T-cell (primary cell): ENCODE results near the gene MAP3K1. TPM values are rescaled to one million over a fixed set of nuclear protein-coding genes. Genes with fewer than 3 reads are reported as not detected.

Experiments
- ATAC-seq, 4 experiments: fragments of 200-7000 bp in 3 of 4; fragments of 150-1000 bp in 1 of 4; cut with Tn5 transposase; replicated peaks in 1 of 4; 1 replicate in 3 of 4; 2 replicates in 1 of 4; pipeline ENCODE4 v1.10.0; 2021; ENCODE audit warnings: moderate library complexity in 3 of 4, mild to moderate bottlenecking in 2 of 4, moderate number of reproducible peaks in 1 of 4
- CTCF ChIA-PET, 2 donors: fragments of 300-600 bp; sonication (Branson Sonifier 250); formaldehyde crosslinking; loops; one replicate each; lab custom pipeline; 2022; ENCODE audit warnings: antibody characterized with exemption in 2 of 2; lab: Charles Lee
- POLR2A ChIA-PET, 2 donors: fragments of 300-600 bp; sonication (Branson Sonifier 250); formaldehyde crosslinking; loops; one replicate each; lab custom pipeline; 2022; ENCODE audit warnings: antibody characterized with exemption in 2 of 2; lab: Charles Lee
- DNase-seq, 35 experiments: peaks; one replicate each; pipeline versions ENCODE4 v3.0.0 to v3.0.0-alpha.2; 2013 to 2023
- H3K27ac ChIP-seq: one replicate; pipeline ENCODE4 v1.5.1; 2013; ENCODE audit warnings: low read length
- H3K27me3 ChIP-seq, 2 experiments: replicated peaks in 1 of 2; 1 replicate in 1 of 2; 2 replicates in 1 of 2; pipeline versions ENCODE4 v1.6.1 to v1.7.0; 2013; ENCODE audit warnings: low read length in 1 of 2, mixed read lengths in 1 of 2; ENCODE audit not compliant: control insufficient read depth in 2 of 2, insufficient read depth in 2 of 2; ENCODE audit errors: extremely low read depth in 1 of 2
- H3K36me3 ChIP-seq, 2 donors: 1 replicate in 1 of 2; 2 replicates in 1 of 2; pipeline versions ENCODE4 v1.6.1 to v1.7.0; 2013; ENCODE audit warnings: low read length in 1 of 2; ENCODE audit not compliant: control insufficient read depth in 2 of 2, insufficient read depth in 1 of 2; ENCODE audit errors: extremely low read depth in 1 of 2
- H3K4me1 ChIP-seq, 2 experiments: 1 replicate in 1 of 2; 2 replicates in 1 of 2; pipeline versions ENCODE4 v1.6.1 to v1.7.0; 2013; ENCODE audit warnings: low read length in 2 of 2, mixed read lengths in 1 of 2; ENCODE audit not compliant: insufficient read depth in 2 of 2, control insufficient read depth in 1 of 2; ENCODE audit errors: extremely low read depth in 1 of 2
- H3K4me3 ChIP-seq, 2 donors: 1 replicate in 1 of 2; 2 replicates in 1 of 2; pipeline versions ENCODE4 v1.5.1 to v1.7.0; 2013; ENCODE audit warnings: mild to moderate bottlenecking in 2 of 2, low read length in 1 of 2, moderate library complexity in 1 of 2; ENCODE audit not compliant: control insufficient read depth in 1 of 2; ENCODE audit errors: extremely low read depth in 1 of 2
- H3K9me3 ChIP-seq: 2 replicates; pipeline ENCODE4 v1.7.0; 2013
- H3K27ac Mint-ChIP-seq, 2 donors: one replicate each; pipeline ENCODE4 v1.8.0; 2020 to 2021; ENCODE audit warnings: mild to moderate bottlenecking in 2 of 2, mixed read lengths in 2 of 2
- H3K27me3 Mint-ChIP-seq, 2 donors: one replicate each; pipeline ENCODE4 v1.8.0; 2021 to 2022; ENCODE audit warnings: mixed read lengths in 2 of 2
- H3K36me3 Mint-ChIP-seq: one replicate; pipeline ENCODE4 v1.8.0; 2021; ENCODE audit warnings: mixed read lengths
- H3K4me1 Mint-ChIP-seq, 3 donors: one replicate each; pipeline ENCODE4 v1.8.0; 2020 to 2022; ENCODE audit warnings: mixed read lengths in 3 of 3, mild to moderate bottlenecking in 1 of 3
- H3K4me3 Mint-ChIP-seq, 3 donors: one replicate each; pipeline ENCODE4 v1.8.0; 2020 to 2022; ENCODE audit warnings: mild to moderate bottlenecking in 3 of 3, mixed read lengths in 3 of 3, moderate library complexity in 3 of 3
- H3K9me3 Mint-ChIP-seq, 3 donors: one replicate each; pipeline ENCODE4 v1.8.0; 2020 to 2022; ENCODE audit warnings: mixed read lengths in 3 of 3
- WGBS: methylation state at CpG from one replicate; pipeline ENCODE4 v1.1.5; 2013; ENCODE audit warnings: missing lambda C conversion rate; ENCODE audit not compliant: insufficient coverage; 5-methylcytosine and 5-hydroxymethylcytosine counted together
- total RNA-seq, 35 experiments: library from RNA in 6 of 35; stranded (reverse) in 6 of 35; fragments of 120-200 nt in 1 of 35; gene quantifications; one replicate each; pipeline versions ENCODE4 v1.2.1 to v1.2.4 and lab custom pipeline; 2013 to 2026

Gene MAP3K1
- total RNA-seq, 5 donors from 2014 or later (not counting 1 experiment from before 2014, with no cell fraction given) = 53.1 to 96.0 (median 80.6) TPM

DNA sequence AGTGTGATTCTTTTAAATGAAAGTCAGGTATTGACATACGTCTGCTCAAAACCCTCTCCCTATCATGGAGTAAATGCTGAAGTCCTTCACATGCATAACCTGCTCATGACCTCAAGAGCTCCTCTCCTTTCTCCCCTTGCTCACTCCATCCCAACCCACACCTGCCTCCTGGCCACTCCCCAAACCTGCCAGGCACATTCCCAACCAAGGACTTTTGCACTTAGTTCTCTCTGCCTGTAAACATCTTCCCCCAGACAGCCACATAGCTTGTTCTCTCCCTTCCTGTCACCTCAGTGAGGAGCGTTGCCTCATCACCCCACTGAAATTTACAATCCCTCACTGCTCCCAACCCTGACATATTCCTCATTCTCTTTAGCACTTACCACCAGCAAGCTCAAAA is 102.7 kb downstream of the MAP3K1 start:
- ATAC-seq = no peak
- 91% methylated on average over 2 of the region's 2 CpGs for WGBS
- Mint-ChIP-seq H3K27ac (no peak overlapping the region), H3K9me3 (no peaks in the 10 kb centered on the region), H3K27me3 (no peaks in the 10 kb centered on the region), H3K4me1 (peaks cover 2 to 17% (median 3%) of the 10 kb centered on the region in 3 donors), H3K4me3 (no peak overlapping the region), H3K36me3 (peaks cover 18% of the 10 kb centered on the region)
- Histone ChIP-seq H3K36me3 (peaks cover 2 to 16% of the 10 kb centered on the region in 2 donors), H3K27ac (no peak overlapping the region), H3K9me3 (no peaks in the 10 kb centered on the region), H3K4me1 (no peaks in the 10 kb centered on the region), H3K4me3 (no peak overlapping the region), H3K27me3 (no peaks in the 10 kb centered on the region)
- no peak for DNase-seq
- ChIA-PET POLR2A (no interaction called here), CTCF (no interaction called here)

DNA sequence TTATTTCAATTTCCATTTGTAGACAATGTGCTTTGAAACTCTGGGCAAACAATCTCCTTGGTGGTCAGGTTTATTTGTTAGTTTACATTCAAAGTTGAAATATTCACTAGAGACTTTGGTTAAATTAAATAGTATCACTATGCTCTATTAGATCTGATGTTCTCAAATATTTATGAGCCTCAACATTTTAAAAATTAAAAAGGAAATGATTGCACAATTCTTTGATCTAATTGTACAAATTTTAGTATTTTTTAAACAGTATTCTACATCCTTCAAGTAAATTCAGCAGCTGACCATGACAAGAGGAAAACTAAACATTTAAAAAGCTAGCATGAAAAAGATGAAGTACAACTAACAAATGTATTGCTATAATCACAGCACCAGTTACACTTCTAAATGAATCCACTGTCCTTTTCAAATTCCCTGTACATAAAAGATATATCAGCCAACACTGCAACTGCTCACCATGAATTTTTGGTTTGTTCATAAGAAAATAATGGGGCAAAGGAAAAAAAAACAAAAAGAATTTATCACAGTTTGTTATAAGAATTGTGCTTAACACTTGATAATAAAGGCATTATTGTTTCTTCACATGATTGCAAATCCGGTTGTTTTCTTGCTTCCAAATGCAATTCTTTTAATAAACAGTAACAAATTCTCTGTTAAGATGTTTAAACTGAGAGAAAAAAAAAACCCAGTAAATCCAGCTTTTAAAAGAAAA is 104.8 kb downstream of the MAP3K1 start:
- Histone ChIP-seq H3K4me3 (no peak overlapping the region), H3K27me3 (no peaks in the 10 kb centered on the region), H3K36me3 (peaks cover 4 to 32% of the 10 kb centered on the region in 2 donors), H3K27ac (no peak overlapping the region), H3K4me1 (no peaks in the 10 kb centered on the region), H3K9me3 (no peaks in the 10 kb centered on the region)
- H3K4me3 Mint-ChIP-seq = no peak overlapping the region
- POLR2A ChIA-PET = interaction anchor here in 1 of 2 donors (0.6 to 0.7 kb wide), 2 partner anchors 39 to 55 kb away, joined by 3 read pairs; no protein-coding TSS in a partner anchor
- WGBS = no CpG with 5 or more reads among the region's 1 CpG
- H3K27ac Mint-ChIP-seq = no peak overlapping the region
- ATAC-seq (no peak), DNase-seq (no peak)
- no peaks in the 10 kb centered on the region for H3K27me3 Mint-ChIP-seq
- no peaks in the 10 kb centered on the region for H3K9me3 Mint-ChIP-seq
- peaks cover 35% of the 10 kb centered on the region for H3K36me3 Mint-ChIP-seq
- H3K4me1 Mint-ChIP-seq = peaks cover 2 to 17% (median 3%) of the 10 kb centered on the region in 3 donors
- CTCF ChIA-PET = interaction anchor here in 1 of 2 donors (0.6 kb wide), 1 partner anchor 18 kb away, joined by 3 read pairs; no protein-coding TSS in a partner anchor

DNA sequence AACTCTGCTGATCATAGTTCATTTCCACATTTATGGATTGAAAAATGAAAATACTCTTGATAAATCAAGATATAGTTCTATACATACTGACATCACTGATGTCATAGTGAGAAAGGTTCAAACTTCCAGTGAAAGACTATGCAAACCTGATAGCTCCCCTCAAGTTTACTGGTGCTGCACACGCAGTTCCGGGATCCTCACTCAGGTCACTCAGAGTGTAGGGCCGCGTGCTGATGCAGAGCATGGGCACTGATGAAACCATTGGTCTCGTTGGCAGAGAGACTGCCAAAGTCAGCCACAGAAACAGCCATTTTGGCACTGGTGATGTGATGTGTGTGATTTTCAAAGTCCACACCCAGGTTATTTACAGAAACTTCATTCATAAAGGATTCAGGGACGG is 107.6 kb downstream of the MAP3K1 start:
- ChIA-PET POLR2A (interaction anchor here in 1 of 2 donors (0.6 kb wide), 1 partner anchor 41 kb away, joined by 3 read pairs; no protein-coding TSS in a partner anchor), CTCF (no interaction called here)
- peaks cover 2 to 17% (median 3%) of the 10 kb centered on the region in 3 donors for H3K4me1 Mint-ChIP-seq
- ATAC-seq (no peak), DNase-seq (no peak)
- no peaks in the 10 kb centered on the region for H3K9me3 Mint-ChIP-seq
- no peak overlapping the region for H3K4me3 Mint-ChIP-seq
- WGBS = 100% methylated on average over 1 of the region's 6 CpGs
- H3K4me3 ChIP-seq = no peak overlapping the region
- H3K36me3 ChIP-seq = peaks cover 4 to 41% of the 10 kb centered on the region in 2 donors
- no peak overlapping the region for H3K27ac ChIP-seq
- H3K9me3 ChIP-seq = no peaks in the 10 kb centered on the region
- no peak overlapping the region for H3K27ac Mint-ChIP-seq
- H3K27me3 ChIP-seq = no peaks in the 10 kb centered on the region
- no peaks in the 10 kb centered on the region for H3K27me3 Mint-ChIP-seq
- peaks cover 47% of the 10 kb centered on the region for H3K36me3 Mint-ChIP-seq
- H3K4me1 ChIP-seq = no peaks in the 10 kb centered on the region

DNA sequence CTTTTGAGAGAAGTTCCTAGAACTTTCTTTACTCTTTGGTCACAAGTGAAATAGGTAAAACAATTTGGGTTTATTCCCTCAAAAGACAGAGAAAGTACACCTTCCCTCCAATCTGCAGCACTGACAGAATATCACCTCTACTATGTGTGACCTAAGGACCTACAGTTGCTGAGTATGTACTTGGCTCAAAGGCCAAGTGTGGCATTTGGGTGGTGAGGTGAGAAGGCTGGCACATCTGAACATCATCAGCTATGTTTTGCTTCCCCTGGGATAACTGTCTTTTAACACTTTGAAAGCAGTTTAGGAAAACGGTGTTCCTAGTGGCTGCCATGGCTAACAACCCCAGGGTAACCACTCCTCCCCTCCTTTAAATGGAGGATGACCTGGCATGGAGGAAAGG is 119.0 kb downstream of the MAP3K1 start:
- H3K4me1 Mint-ChIP-seq = no peaks in the 10 kb centered on the region

DNA sequence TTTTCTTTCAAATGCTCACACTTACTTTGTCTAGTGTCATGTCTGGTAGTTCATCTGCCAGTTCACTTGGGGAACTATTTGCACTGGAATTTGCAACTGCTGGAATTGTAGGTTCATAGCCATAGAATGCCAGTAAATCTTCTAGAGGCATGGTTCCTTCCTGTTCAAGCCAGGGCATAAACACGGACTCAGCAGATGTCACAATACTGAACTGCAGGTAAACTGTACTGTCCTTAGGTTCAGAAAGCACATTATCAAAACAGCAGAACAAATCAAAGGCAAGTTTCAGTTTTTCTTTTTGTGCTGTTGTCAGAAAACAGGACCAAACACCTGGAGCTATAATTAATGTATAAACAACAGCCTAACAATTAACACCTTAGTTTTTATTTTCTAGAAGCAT is 123.5 kb downstream of the MAP3K1 start:
- Mint-ChIP-seq H3K4me3 (no peak overlapping the region), H3K36me3 (peaks cover 64% of the 10 kb centered on the region), H3K27ac (no peak overlapping the region), H3K27me3 (no peaks in the 10 kb centered on the region), H3K9me3 (no peaks in the 10 kb centered on the region), H3K4me1 (peaks cover 0 to 18% (median 5%) of the 10 kb centered on the region in 3 donors)
- Histone ChIP-seq H3K36me3 (peaks cover 7 to 79% of the 10 kb centered on the region in 2 donors), H3K27me3 (no peaks in the 10 kb centered on the region), H3K4me1 (no peaks in the 10 kb centered on the region), H3K27ac (no peak overlapping the region), H3K9me3 (no peaks in the 10 kb centered on the region), H3K4me3 (no peak overlapping the region)
- 89% methylated on average over 1 of the region's 1 CpG for WGBS
- ATAC-seq (no peak), DNase-seq (no peak)
- POLR2A ChIA-PET = no interaction called here
- CTCF ChIA-PET = interaction anchor here in 1 of 2 donors (0.7 kb wide), 1 partner anchor 359 kb away, joined by 4 read pairs; no protein-coding TSS in a partner anchor

More for the DNA sequence above, 119.0 kb downstream of the MAP3K1 start:
- Histone ChIP-seq H3K27ac (no peak overlapping the region), H3K27me3 (no peaks in the 10 kb centered on the region), H3K9me3 (no peaks in the 10 kb centered on the region), H3K36me3 (peaks cover 3 to 64% of the 10 kb centered on the region in 2 donors), H3K4me3 (no peak overlapping the region), H3K4me1 (no peaks in the 10 kb centered on the region)
- no peaks in the 10 kb centered on the region for H3K9me3 Mint-ChIP-seq
- WGBS = no CpG with 5 or more reads among the region's 1 CpG
- no peaks in the 10 kb centered on the region for H3K27me3 Mint-ChIP-seq
- CTCF ChIA-PET = no interaction called here
- ATAC-seq = no peak
- H3K36me3 Mint-ChIP-seq = peaks cover 40% of the 10 kb centered on the region
- POLR2A ChIA-PET = no interaction called here
- H3K27ac Mint-ChIP-seq = no peak overlapping the region
- H3K4me3 Mint-ChIP-seq = no peak overlapping the region
- no peak for DNase-seq

DNA sequence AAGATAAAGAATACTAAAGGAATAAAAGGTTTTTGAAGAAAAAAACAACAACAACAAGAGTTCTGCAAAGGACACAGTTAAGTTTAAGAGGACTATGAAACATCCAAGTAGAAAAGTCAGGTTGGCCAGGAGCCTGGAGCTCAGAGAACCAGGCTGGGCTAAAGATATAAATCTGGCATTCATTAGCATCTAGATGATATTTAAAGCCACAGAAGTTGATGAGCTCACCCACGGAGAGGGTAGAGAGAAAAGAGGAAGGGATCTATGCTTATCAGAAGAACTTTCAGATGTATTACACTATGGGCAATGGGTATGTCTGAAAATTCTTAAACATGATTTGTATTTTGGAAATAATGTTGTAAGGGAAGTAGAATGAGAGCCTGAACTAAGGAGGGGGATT is 126.6 kb downstream of the MAP3K1 start:
- ATAC-seq (no peak), DNase-seq (no peak)
- CTCF ChIA-PET = no interaction called here
- Histone ChIP-seq H3K4me1 (no peaks in the 10 kb centered on the region), H3K27ac (no peak overlapping the region), H3K36me3 (peaks cover 9 to 64% of the 10 kb centered on the region in 2 donors), H3K4me3 (no peak overlapping the region), H3K9me3 (no peaks in the 10 kb centered on the region), H3K27me3 (no peaks in the 10 kb centered on the region)
- H3K27ac Mint-ChIP-seq = no peak overlapping the region
- peaks cover 1 to 18% (median 7%) of the 10 kb centered on the region in 3 donors for H3K4me1 Mint-ChIP-seq
- no peaks in the 10 kb centered on the region for H3K9me3 Mint-ChIP-seq
- H3K27me3 Mint-ChIP-seq = no peaks in the 10 kb centered on the region
- WGBS = 80% methylated on average over 1 of the region's 1 CpG
- POLR2A ChIA-PET = interaction anchor here in 1 of 2 donors (0.8 kb wide), 1 partner anchor 250 kb away, joined by 4 read pairs; no protein-coding TSS in a partner anchor
- peaks cover 59% of the 10 kb centered on the region for H3K36me3 Mint-ChIP-seq
- H3K4me3 Mint-ChIP-seq = no peak overlapping the region
